Duodenal mucosa (tissue), 2 donors: ENCODE data around the gene PRIMPOL.
"Not testable (repeated sequence)": the region's sequence is repeated elsewhere in the genome, so short reads cannot be mapped to it uniquely, and the experiment has no call there.

Experiments
- H3K27ac ChIP-seq: one replicate; pipeline ENCODE4 v1.7.0; 2013; ENCODE audit warnings: low read depth, low read length
- H3K27me3 ChIP-seq, 2 donors: one replicate each; pipeline ENCODE4 v1.7.0; 2013; ENCODE audit warnings: low read length in 2 of 2, control low read depth in 1 of 2; ENCODE audit not compliant: insufficient read depth in 2 of 2, control insufficient read depth in 1 of 2
- H3K36me3 ChIP-seq, 2 donors: one replicate each; pipeline ENCODE4 v1.7.0; 2013; ENCODE audit warnings: low read length in 2 of 2, control low read depth in 1 of 2; ENCODE audit not compliant: insufficient read depth in 2 of 2, control insufficient read depth in 1 of 2
- H3K4me1 ChIP-seq, 2 donors: one replicate each; pipeline ENCODE4 v1.7.0; 2013; ENCODE audit warnings: low read length in 2 of 2, control low read depth in 1 of 2; ENCODE audit not compliant: insufficient read depth in 2 of 2, control insufficient read depth in 1 of 2
- H3K4me3 ChIP-seq, 2 donors: one replicate each; pipeline ENCODE4 v1.7.0; 2013; ENCODE audit warnings: low read length in 2 of 2, low read depth in 1 of 2
- H3K9ac ChIP-seq, 2 donors: one replicate each; pipeline ENCODE4 v1.7.0; 2013; ENCODE audit warnings: low read length in 2 of 2, low read depth in 1 of 2
- H3K9me3 ChIP-seq, 2 donors: one replicate each; pipeline ENCODE4 v1.7.0; 2013; ENCODE audit warnings: low read length in 2 of 2, control low read depth in 1 of 2; ENCODE audit not compliant: control insufficient read depth in 1 of 2

PRIMPOL gene

DNA sequence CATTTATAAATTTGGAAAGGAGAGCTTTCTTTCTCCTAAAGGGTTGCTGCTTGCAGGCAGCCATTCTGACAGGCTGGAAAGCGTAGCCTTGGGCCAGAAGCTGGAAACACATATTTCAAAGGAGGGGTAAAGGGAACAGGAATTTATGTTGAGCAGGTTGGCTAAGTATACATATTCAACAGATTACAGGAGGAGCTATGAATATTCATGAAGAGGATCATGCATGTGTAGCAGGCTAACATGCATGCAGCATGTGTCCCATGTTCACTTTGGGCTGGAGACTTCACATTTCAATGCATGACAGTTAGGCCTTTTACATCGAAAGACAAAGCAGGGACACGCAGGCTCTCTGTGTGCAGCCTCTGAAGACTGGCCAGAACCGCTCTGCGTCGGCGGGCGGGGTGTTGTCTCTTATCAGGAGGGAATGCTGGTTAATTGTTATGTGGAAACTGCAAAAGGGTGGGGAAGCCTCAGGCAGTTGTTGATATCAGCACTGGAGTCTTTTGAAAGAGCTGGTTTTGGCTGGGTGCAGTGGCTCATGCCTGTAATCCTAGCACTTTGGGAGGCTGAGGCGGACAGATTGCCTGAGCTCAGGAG lies 31.8 kb upstream of the PRIMPOL start:
- Histone ChIP-seq H3K36me3 (no peaks in the 10 kb centered on the region), H3K27ac (no peak overlapping the region)

DNA sequence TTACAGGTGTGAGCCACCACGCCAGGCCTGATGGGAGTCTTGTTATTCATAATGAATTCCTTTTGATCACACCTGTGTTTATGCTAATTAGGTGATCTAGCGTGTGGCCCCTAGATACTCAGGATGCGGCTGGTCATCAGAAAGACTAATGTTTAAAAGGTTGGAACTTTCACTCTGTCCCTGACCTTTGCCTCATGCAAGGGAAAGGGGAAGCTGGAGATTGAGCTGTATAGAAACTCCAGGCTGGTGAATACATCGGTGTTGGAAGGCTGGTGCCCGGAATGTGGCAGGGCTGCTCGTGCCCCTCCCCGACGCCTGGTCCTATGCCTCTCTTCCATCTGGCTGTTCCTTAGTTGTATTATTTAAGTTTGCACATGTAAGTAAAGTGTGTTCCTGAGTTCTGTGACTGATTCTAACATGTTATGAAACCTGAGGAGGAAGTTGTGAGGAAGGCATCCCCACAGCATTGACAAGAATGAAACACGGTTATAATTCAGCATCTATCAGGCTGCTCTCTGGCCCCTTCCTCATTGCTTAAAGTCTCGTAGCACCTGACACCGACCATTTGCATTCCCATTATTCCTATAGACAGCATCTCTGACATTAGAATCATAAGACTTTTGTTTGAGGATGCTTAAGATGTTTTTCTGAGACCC lies 29.2 kb upstream of the PRIMPOL start:
- Histone ChIP-seq H3K27me3 (no peaks in the 10 kb centered on the region), H3K27ac (no peak overlapping the region), H3K9me3 (peaks cover 0 to 5% of the 10 kb centered on the region in 2 donors), H3K4me3 (no peak overlapping the region), H3K9ac (no peak overlapping the region), H3K4me1 (peaks cover 4% of the 10 kb centered on the region in 2 donors), H3K36me3 (peaks cover 0 to 9% of the 10 kb centered on the region in 2 donors)

More for the DNA sequence above, 31.8 kb upstream of the PRIMPOL start:
- peaks cover 4% of the 10 kb centered on the region in 2 donors for H3K4me1 ChIP-seq
- H3K4me3 ChIP-seq, result no peak overlapping the region
- no peaks in the 10 kb centered on the region for H3K27me3 ChIP-seq
- H3K9ac ChIP-seq, result no peak overlapping the region
- peaks cover 7 to 9% of the 10 kb centered on the region in 2 donors for H3K9me3 ChIP-seq

DNA sequence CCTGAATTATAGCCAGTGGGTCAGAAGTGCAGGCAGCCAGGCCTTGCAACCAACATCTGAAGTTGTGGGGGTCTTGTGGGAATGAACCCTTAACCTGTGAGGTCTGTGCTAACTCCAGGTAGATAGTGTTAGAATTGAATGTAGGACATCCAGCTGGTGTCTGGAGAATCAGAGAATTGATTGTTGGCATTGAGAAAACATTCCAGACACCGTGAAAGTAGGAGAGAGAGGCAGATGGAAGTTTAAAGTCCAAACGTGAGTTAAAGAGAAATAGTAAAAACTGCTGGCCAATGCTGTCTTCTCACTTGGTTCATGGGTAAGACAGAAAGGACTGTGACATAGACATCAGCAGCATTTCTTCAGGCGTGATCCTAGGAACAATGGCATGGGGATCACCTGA lies 28.0 kb upstream of the PRIMPOL start:
- H3K36me3 ChIP-seq, result peaks cover 0 to 13% of the 10 kb centered on the region in 2 donors
- H3K4me1 ChIP-seq, result peaks cover 4% of the 10 kb centered on the region in 2 donors
- no peak overlapping the region for H3K4me3 ChIP-seq
- no peaks in the 10 kb centered on the region for H3K27me3 ChIP-seq
- H3K27ac ChIP-seq, result no peak overlapping the region
- H3K9me3 ChIP-seq, result peaks cover 0 to 5% of the 10 kb centered on the region in 2 donors
- no peak overlapping the region for H3K9ac ChIP-seq

DNA sequence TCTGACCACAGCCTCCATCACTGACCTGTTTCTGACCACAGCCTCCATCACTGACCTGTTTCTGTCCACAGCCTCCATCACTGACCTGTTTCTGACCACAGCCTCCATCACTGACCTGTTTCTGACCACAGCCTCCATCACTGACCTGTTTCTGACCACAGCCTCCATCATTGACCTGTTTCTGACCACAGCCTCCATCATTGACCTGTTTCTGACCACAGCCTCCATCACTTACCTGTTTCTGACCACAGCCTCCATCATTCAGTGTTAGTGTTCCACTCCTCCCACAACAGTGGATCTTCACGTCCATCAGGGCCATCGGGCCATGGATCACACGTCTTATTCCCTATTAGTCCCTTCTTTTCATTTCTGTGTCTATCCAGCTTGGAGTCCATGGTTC lies 25.0 kb upstream of the PRIMPOL start:
- not testable (repeated sequence) for H3K4me1 ChIP-seq, H3K27ac ChIP-seq, H3K9me3 ChIP-seq, H3K27me3 ChIP-seq, H3K4me3 ChIP-seq, H3K9ac ChIP-seq
- peaks cover 18 to 39% of the 10 kb centered on the region in 2 donors for H3K36me3 ChIP-seq

DNA sequence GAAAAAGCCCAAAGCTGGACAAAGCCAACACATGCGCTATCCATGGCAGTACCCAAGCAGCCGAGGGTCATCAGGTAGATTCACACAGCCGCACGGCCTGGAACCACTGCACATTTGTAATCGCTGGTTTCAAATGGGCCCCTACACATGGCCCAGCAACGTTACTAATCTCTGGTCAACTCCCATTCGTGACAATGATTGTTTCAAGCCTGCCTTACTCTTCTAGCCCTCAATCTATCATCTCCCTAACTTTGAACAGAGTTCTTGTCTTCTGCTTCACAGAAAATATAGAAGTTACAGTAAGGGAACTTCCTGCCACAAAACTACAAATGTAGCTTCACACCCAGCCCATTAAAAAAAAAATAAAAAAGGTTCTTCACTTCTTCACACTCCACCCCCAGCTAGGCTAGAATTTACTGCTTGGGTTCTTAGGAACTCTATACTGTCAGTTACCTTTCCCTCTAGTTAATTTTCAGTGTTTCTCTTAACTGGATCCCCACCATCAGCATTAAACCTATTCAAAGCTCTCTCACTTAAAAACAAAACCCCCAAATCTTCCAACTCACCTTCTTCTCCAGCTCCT lies 24.5 kb upstream of the PRIMPOL start:
- H3K9ac ChIP-seq, result no peak overlapping the region
- no peak overlapping the region for H3K4me3 ChIP-seq
- peaks cover 23 to 45% of the 10 kb centered on the region in 2 donors for H3K36me3 ChIP-seq
- H3K27me3 ChIP-seq, result no peaks in the 10 kb centered on the region
- H3K4me1 ChIP-seq, result no peaks in the 10 kb centered on the region
- no peak overlapping the region for H3K27ac ChIP-seq
- no peaks in the 10 kb centered on the region for H3K9me3 ChIP-seq

DNA sequence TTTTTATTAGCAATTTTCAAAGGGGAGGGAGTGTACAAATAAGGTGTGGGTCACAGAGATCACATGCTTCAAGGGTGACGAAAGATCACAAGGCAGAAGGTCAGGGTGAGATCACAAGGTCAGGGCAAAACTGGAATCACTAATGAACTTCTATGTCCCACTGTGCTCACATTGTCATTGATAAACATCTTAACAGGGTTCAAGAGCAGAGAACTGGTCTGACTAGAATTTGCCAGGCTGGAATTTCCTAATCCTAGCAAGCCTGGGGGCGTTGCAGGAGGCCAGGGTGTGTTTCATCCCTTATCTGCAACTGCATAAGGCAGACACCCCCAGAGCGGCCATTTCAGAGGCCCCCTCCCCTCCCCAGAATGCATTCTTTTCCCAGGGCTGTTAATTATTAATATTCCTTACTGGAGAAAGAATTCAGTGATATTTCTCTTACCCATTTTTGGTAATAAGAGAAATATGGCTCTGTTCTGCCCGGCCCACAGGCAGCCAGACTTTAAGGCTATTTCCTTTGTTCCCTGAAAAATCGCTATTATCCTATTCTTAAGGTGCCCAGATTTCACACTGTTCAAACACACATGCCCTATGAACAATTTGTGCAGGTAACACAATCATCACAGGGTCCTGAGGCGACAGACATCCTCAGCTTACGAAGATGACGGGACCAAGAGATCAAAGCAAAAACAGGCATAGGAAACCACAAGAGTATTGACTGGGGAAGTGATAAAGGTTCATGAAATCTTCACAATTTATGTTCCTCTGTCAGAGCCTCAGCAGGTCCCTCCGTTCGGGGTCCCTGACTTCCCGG lies 23.5 kb upstream of the PRIMPOL start:
- not testable (repeated sequence) for H3K27ac ChIP-seq, H3K4me1 ChIP-seq, H3K9me3 ChIP-seq, H3K9ac ChIP-seq, H3K4me3 ChIP-seq, H3K27me3 ChIP-seq
- H3K36me3 ChIP-seq, result peaks cover 31 to 54% of the 10 kb centered on the region in 2 donors

DNA sequence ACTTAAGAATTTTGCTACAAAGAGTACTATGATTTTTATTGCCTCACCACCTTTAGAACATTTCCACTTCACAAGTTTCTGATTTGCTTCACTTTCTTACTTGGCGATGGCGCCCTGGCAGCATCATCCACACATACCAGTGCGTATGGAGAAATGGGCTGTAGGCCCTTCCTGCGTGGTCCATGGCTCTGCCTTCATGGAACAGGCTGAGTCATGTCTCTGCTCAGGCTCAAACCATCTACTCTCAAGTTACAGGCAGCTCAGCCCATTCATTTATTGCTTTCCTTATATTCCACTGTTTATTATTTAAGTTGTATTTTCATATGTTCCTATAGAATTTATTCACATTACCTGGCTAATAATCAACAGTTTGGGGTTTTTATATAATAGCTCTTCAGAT lies 21.4 kb upstream of the PRIMPOL start:
- H3K4me3 ChIP-seq, result no peak overlapping the region
- no peaks in the 10 kb centered on the region for H3K9me3 ChIP-seq
- no peaks in the 10 kb centered on the region for H3K4me1 ChIP-seq
- H3K27ac ChIP-seq, result no peak overlapping the region
- H3K9ac ChIP-seq, result no peak overlapping the region
- no peaks in the 10 kb centered on the region for H3K27me3 ChIP-seq
- peaks cover 41 to 72% of the 10 kb centered on the region in 2 donors for H3K36me3 ChIP-seq

DNA sequence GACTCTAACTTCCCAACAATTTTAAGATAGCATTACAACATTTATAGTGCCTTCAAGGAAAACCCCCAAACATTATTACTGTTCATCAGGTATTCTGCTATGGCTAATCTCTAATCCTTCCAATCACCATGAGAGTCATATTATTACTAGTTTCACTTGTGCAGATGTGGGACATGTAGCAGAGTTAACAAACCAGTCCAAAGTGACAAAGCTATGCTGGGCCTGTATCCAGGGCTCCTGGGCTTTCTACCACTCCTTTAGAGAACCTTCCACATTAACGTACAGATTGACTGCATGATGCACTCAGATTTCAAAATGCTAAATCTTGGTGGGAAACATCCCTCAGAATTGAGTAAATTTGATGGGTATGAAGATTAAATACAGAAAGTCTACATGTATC lies 16.7 kb upstream of the PRIMPOL start:
- peaks cover 0 to 8% of the 10 kb centered on the region in 2 donors for H3K4me1 ChIP-seq
- H3K27ac ChIP-seq, result no peak overlapping the region
- H3K4me3 ChIP-seq, result no peak overlapping the region
- no peaks in the 10 kb centered on the region for H3K27me3 ChIP-seq
- peaks cover 60 to 86% of the 10 kb centered on the region in 2 donors for H3K36me3 ChIP-seq
- no peaks in the 10 kb centered on the region for H3K9me3 ChIP-seq
- H3K9ac ChIP-seq, result no peak overlapping the region

DNA sequence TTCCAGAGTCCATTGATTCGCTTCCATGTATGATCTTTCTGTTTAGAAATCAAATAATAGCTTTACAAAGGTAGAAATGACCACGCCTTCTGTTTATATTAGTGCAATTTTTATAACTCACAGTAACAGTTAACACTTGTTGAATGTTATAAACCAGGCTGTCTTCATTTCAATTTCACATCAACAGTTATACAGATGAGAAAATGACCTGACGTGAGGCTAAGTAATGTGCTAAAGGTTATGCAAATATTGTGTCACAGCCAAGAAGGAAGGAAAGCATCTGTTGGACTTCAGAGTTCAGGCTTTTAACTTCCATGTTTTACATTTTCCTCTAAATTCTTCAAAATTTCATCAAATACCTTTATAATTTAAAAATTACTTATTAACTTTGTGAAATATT lies 14.2 kb upstream of the PRIMPOL start:
- no peak overlapping the region for H3K27ac ChIP-seq
- no peaks in the 10 kb centered on the region for H3K27me3 ChIP-seq
- no peak overlapping the region for H3K9ac ChIP-seq
- H3K4me1 ChIP-seq, result peaks cover 0 to 13% of the 10 kb centered on the region in 2 donors
- H3K9me3 ChIP-seq, result no peaks in the 10 kb centered on the region
- H3K4me3 ChIP-seq, result no peak overlapping the region
- H3K36me3 ChIP-seq, result peaks cover 42 to 78% of the 10 kb centered on the region in 2 donors

DNA sequence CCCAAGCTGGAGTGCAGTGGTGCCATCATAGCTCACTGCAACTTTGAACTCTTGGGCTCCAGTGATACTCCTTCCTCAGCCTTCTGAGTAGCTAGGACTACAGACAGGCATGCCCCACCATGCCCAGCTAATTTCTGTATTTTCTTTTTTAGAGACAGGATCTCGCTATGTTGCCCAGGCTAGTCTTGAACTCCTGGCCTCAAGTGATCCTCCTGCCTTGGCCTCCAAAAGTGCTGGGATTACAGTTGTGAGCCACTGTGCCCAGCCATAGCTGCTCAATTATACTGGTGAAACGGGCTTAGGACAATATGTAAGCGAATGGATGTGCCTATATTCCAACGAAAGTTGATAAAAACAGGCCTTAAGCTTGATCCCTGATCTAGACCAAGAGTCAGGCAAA lies 13.4 kb upstream of the PRIMPOL start:
- Histone ChIP-seq H3K9me3 (no peaks in the 10 kb centered on the region), H3K9ac (no peak overlapping the region), H3K27ac (no peak overlapping the region), H3K4me1 (peaks cover 1 to 16% of the 10 kb centered on the region in 2 donors), H3K36me3 (peaks cover 37 to 72% of the 10 kb centered on the region in 2 donors), H3K27me3 (no peaks in the 10 kb centered on the region), H3K4me3 (no peak overlapping the region)
